Endodermal cell (in vitro differentiated cells): ENCODE results near the gene TMEM176A. TPM values are rescaled to one million over a fixed set of nuclear protein-coding genes. Genes with fewer than 3 reads are reported as not detected.

Experiments used
- DNase-seq: peaks from one replicate; pipeline ENCODE4 v3.0.0-alpha.2; 2017
- H3K27ac ChIP-seq: 2 replicates; pipeline ENCODE4 v1.5.1; 2013; ENCODE audit warnings: mild to moderate bottlenecking, low read depth, low read length, moderate library complexity
- H3K27me3 ChIP-seq: 2 replicates; pipeline ENCODE4 v1.6.1; 2013; ENCODE audit warnings: mild to moderate bottlenecking, low read length, moderate library complexity; ENCODE audit not compliant: insufficient read depth, control insufficient read depth, poor library complexity, severe bottlenecking
- H3K36me3 ChIP-seq: 2 replicates; pipeline ENCODE4 v1.7.0; 2013; ENCODE audit warnings: mild to moderate bottlenecking, low read length, moderate library complexity; ENCODE audit not compliant: control insufficient read depth, insufficient read depth
- H3K4me1 ChIP-seq: one replicate; pipeline ENCODE4 v1.7.0; 2013; ENCODE audit warnings: low read length; ENCODE audit not compliant: control insufficient read depth, insufficient read depth
- H3K4me3 ChIP-seq: 2 replicates; pipeline ENCODE4 v1.5.1; 2013; ENCODE audit warnings: mild to moderate bottlenecking, low read length, moderate library complexity
- H3K9ac ChIP-seq: 2 replicates; pipeline ENCODE4 v1.6.1; 2013; ENCODE audit warnings: mild to moderate bottlenecking, low read length, moderate library complexity; ENCODE audit not compliant: poor library complexity, severe bottlenecking; ENCODE audit errors: extremely low read depth
- H3K9me3 ChIP-seq: 2 replicates; pipeline ENCODE4 v1.6.1; 2013; ENCODE audit warnings: mild to moderate bottlenecking, low read length, moderate library complexity; ENCODE audit not compliant: control insufficient read depth
- H3K27ac Mint-ChIP-seq: 2 replicates; pipeline ENCODE4 v1.8.0; 2020; ENCODE audit warnings: mixed read lengths
- H3K27me3 Mint-ChIP-seq: 2 replicates; pipeline ENCODE4 v1.8.0; 2021; ENCODE audit warnings: mild to moderate bottlenecking, mixed read lengths; ENCODE audit not compliant: insufficient read depth
- H3K36me3 Mint-ChIP-seq: 2 replicates; pipeline ENCODE4 v1.8.0; 2020; ENCODE audit warnings: low read depth, mixed read lengths
- H3K4me1 Mint-ChIP-seq: 2 replicates; pipeline ENCODE4 v1.8.0; 2020; ENCODE audit warnings: mixed read lengths
- H3K4me3 Mint-ChIP-seq: 2 replicates; pipeline ENCODE4 v1.8.0; 2020; ENCODE audit warnings: mild to moderate bottlenecking, moderate library complexity, mixed read lengths
- H3K9me3 Mint-ChIP-seq: 2 replicates; pipeline ENCODE4 v1.8.0; 2020; ENCODE audit warnings: mild to moderate bottlenecking, mixed read lengths
- CTCF ChIP-seq: fragments of 200-600 bp; sonication (generic); conservative IDR thresholded peaks from 2 replicates; pipeline ENCODE4 v1.5.0; 2021; ENCODE audit warnings: antibody characterized with exemption, mild to moderate bottlenecking
- WGBS, 2 experiments: methylation state at CpG; one replicate each; pipeline versions ENCODE4 v1.1.5 to v1.1.7; 2013; ENCODE audit warnings: missing lambda C conversion rate in 2 of 2, mixed read lengths in 1 of 2; ENCODE audit not compliant: insufficient coverage in 1 of 2, insufficient read length in 1 of 2; 5-methylcytosine and 5-hydroxymethylcytosine counted together
- total RNA-seq, 2 donors: library from RNA; stranded (reverse); fragmentation: NEBNext Ultra II Directional in 1 of 2; extraction: Animal tissue kit (Norgen Biotek cat#: 25700) in 1 of 2; gene quantifications; 2 replicates in 1 of 2; 3 replicates in 1 of 2; pipeline ENCODE4 v1.2.1, GENCODE V29; 2021

TMEM176A gene
- total RNA-seq, 2 donors from 2014 or later: not detected

DNA sequence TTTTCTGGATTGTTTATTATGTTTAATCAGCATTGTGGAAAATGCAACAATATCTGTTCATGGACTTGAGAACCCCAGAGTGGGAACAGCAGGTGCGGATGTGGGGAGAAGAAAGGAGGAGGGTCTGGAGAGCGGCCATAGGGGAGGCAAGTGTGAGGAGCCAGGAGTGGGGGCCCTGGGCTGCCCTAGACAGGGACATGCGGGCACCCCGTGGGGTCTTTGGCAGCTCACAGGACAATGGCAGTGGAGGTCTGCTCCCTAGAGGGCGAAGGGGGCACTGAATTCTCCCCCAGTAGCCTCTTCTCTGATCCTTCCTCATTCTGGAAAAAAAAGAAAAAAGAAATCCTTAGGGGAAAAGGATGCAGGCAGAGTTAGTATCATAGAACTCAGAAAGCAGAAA lies 9.3 kb upstream of the TMEM176A start:
- Histone ChIP-seq H3K4me3 (no peak overlapping the region), H3K27ac (no peak overlapping the region), H3K27me3 (peaks cover 21% of the 10 kb centered on the region), H3K9ac (no peak overlapping the region), H3K9me3 (no peaks in the 10 kb centered on the region), H3K36me3 (no peaks in the 10 kb centered on the region), H3K4me1 (no peaks in the 10 kb centered on the region)
- Mint-ChIP-seq H3K36me3 (no peaks in the 10 kb centered on the region), H3K27me3 (peaks cover 25% of the 10 kb centered on the region), H3K27ac (no peak overlapping the region), H3K4me1 (no peaks in the 10 kb centered on the region), H3K4me3 (no peak overlapping the region), H3K9me3 (no peaks in the 10 kb centered on the region)
- 89 to 100% methylated on average over 1 to 5 of the region's 5 CpGs for WGBS, 2 experiments
- no peak for DNase-seq
- peak; percentile 24 for TF ChIP-seq CTCF

DNA sequence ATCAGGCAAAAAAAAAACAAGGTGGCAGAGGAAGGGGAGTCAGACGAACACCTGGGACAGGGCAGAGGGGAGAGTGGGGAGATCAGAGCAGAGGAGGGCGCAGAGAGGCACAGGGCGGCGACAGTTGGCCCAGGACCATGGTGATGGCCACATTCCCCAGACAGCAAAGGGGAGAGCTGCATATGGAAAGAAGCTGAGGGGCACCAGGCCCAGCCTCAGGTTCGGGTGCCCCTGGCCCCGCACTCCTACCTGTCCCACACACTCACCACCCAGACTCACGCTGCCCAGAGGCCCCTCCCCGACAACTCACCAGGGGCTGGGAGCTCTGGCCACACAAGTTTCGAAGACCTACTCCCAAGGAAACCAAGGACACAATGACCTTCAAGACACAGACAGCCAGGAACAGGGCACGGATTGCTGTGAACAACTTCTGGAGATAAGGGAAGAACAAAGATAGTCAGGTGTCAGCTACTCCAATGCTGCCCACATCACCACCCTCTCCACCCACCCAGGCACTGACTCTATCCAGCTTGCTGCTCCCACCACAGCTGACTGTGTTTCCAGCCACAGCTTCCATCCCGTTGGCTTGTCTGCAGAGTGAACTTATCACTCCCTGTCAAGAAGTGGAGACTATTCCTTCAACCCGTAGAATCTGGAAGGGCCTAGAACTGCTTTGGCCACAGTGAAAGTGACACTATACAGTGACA lies 8.7 kb upstream of the TMEM176A start:
- Mint-ChIP-seq H3K27me3 (peaks cover 23% of the 10 kb centered on the region), H3K9me3 (no peaks in the 10 kb centered on the region), H3K36me3 (no peaks in the 10 kb centered on the region), H3K4me3 (no peak overlapping the region), H3K27ac (no peak overlapping the region), H3K4me1 (no peaks in the 10 kb centered on the region)
- H3K27me3 ChIP-seq: peaks cover 24% of the 10 kb centered on the region
- H3K36me3 ChIP-seq: no peaks in the 10 kb centered on the region
- H3K4me3 ChIP-seq: no peak overlapping the region
- WGBS, 2 experiments: 87 to 93% methylated on average over 8 to 12 of the region's 12 CpGs
- no peak for DNase-seq
- no peak overlapping the region for H3K27ac ChIP-seq
- H3K4me1 ChIP-seq: no peaks in the 10 kb centered on the region
- H3K9me3 ChIP-seq: no peaks in the 10 kb centered on the region
- TF ChIP-seq CTCF: no peak
- H3K9ac ChIP-seq: no peak overlapping the region

GRCh38 chr7:150793569-150794238 lies 6.9 kb upstream of the TMEM176A start:
- no peak overlapping the region for H3K27ac Mint-ChIP-seq
- H3K36me3 ChIP-seq: no peaks in the 10 kb centered on the region
- H3K27me3 ChIP-seq: peaks cover 40% of the 10 kb centered on the region
- no peak for DNase-seq
- WGBS, 2 experiments: 83 to 92% methylated on average over 4 to 6 of the region's 6 CpGs
- H3K27me3 Mint-ChIP-seq: peaks cover 36% of the 10 kb centered on the region
- H3K4me1 Mint-ChIP-seq: no peaks in the 10 kb centered on the region
- H3K4me3 ChIP-seq: no peak overlapping the region
- no peaks in the 10 kb centered on the region for H3K36me3 Mint-ChIP-seq
- H3K27ac ChIP-seq: no peak overlapping the region
- TF ChIP-seq CTCF: no peak
- no peaks in the 10 kb centered on the region for H3K9me3 Mint-ChIP-seq
- H3K4me3 Mint-ChIP-seq: no peak overlapping the region
- H3K9ac ChIP-seq: no peak overlapping the region
- H3K9me3 ChIP-seq: no peaks in the 10 kb centered on the region
- no peaks in the 10 kb centered on the region for H3K4me1 ChIP-seq
